Mammary epithelial cell (primary cell): ENCODE results near the gene RAB17.

Source experiments
- CTCF ChIP-seq, 2 donors: IDR thresholded peaks in 1 of 2; conservative IDR thresholded peaks in 1 of 2; 2 replicates each; pipeline ENCODE4 v1.5.1; 2011 to 2012; ENCODE audit warnings: inconsistent platforms in 2 of 2, low read length in 2 of 2, mild to moderate bottlenecking in 2 of 2, control low read depth in 1 of 2, low read depth in 1 of 2; ENCODE audit not compliant: insufficient read depth in 1 of 2; ENCODE audit errors: extremely low read depth in 1 of 2
- EZH2 ChIP-seq: IDR thresholded peaks from 2 replicates; pipeline ENCODE4 v1.6.1; 2012; ENCODE audit warnings: low read length, inconsistent platforms, borderline replicate concordance

- TF ChIP-seq CTCF (conservative IDR thresholded peaks at IDR 0.05 in 1 of 2, IDR thresholded peaks at IDR 0.05 in 1 of 2; ENCODE audit: extremely low read depth in 1 of 2, insufficient read depth in 1 of 2, low read depth in 1 of 2, low read length in 2 of 2) (no peak), EZH2 (no peak)
Measured at GRCh38 chr2:237541243-237541642, 49.3 kb downstream of the RAB17 start.
